Activated CD4-positive, alpha-beta T cell treated with anti-CD3 and anti-CD28 coated beads for 4 hours (primary cell): ENCODE results near the gene ZNF655.
"Not testable (repeated sequence)": the region's sequence is repeated elsewhere in the genome, so short reads cannot be mapped to it uniquely, and the experiment has no call there.

ENCODE experiments used
- DNase-seq, 2 donors: peaks; one replicate each; pipeline ENCODE4 v3.0.0-alpha.2; 2020

Gene ZNF655

GRCh38 chr7:99561737-99562051 lies 3.3 kb downstream of the ZNF655 start:
- DNase-seq, result no peak

- DNase-seq, result no peak
Observed at GRCh38 chr7:99562114-99562784, 3.8 kb downstream of the ZNF655 start.

DNA sequence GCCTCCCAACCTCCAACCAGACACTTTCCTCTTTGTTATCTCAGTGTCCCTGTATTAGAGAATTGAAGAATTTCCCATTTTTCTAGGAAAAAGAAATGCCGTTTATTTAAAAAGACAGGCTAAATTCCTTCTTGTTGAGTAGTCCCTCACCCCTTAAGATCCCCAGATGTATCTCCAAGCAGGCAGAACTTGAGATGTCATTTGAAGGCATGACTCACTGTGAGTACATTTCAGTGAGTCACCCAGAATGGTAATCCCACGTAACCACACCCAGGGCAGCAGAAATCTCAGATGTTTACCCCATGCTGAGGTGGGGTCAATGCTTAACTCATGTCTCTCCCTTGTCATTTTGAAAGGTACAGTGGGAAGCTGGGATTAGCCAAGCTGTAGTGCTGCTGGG lies 4.4 kb downstream of the ZNF655 start:
- DNase-seq, result peak; percentile 39 to 43

GRCh38 chr7:99563650-99564049 lies 5.2 kb downstream of the ZNF655 start:
- no peak for DNase-seq

DNA sequence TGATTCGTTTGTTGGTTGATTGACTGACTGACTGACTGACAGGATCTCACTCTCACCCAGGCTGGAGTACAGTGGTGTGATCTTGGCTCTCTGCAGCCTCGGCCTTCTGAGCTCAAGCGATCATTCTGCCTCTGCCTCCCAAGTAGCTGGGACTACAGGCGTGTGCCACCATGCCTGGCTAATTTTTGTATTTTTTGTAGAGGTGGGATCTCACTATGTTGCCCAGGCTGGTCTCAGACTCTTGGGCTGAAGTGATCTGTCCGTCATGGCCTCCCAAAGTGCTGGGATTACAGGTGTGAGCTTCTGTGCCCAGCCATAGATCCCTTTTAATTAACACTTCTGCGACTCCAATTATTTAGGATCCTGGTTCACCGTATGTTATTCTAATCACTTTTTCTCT lies 10.3 kb downstream of the ZNF655 start:
- not testable (repeated sequence) for DNase-seq

DNA sequence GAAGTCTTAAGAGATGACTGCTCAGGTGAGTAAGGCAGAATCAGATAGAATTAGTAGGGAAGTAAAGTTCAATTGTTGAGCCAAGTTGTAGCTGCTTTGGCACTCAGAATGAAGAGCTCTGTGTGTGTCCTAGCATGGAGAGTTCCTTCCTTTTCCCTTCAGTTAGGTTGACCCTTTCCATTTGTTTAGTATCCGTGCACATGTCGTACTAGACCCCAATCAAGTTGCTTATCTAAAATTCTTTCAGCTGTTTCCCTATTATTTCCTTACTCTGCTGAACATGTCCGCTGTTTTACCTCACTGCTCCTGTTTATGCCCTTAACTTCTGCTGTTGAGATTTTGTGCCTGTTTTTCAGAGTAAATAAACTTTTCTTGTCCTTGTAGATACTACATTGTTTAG lies 13.3 kb downstream of the ZNF655 start:
- DNase-seq, result no peak

DNA sequence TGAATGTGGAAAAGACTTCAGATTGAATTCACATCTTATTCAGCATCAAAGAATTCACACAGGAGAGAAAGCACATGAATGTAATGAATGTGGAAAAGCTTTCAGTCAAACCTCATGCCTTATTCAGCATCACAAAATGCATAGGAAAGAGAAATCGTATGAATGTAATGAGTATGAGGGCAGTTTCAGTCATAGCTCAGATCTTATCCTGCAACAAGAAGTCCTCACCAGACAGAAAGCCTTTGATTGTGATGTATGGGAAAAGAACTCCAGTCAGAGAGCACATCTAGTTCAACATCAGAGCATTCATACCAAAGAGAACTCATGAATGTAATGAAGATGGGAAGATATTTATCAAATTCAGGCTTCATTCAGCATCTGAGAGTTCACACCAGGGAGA lies 14.8 kb downstream of the ZNF655 start:
- no peak for DNase-seq

- DNase-seq, result no peak
Observed at GRCh38 chr7:99576251-99576650, 17.8 kb downstream of the ZNF655 start.

- DNase-seq, result no peak
Observed at GRCh38 chr7:99579281-99579955, 21.0 kb downstream of the ZNF655 start.

DNA sequence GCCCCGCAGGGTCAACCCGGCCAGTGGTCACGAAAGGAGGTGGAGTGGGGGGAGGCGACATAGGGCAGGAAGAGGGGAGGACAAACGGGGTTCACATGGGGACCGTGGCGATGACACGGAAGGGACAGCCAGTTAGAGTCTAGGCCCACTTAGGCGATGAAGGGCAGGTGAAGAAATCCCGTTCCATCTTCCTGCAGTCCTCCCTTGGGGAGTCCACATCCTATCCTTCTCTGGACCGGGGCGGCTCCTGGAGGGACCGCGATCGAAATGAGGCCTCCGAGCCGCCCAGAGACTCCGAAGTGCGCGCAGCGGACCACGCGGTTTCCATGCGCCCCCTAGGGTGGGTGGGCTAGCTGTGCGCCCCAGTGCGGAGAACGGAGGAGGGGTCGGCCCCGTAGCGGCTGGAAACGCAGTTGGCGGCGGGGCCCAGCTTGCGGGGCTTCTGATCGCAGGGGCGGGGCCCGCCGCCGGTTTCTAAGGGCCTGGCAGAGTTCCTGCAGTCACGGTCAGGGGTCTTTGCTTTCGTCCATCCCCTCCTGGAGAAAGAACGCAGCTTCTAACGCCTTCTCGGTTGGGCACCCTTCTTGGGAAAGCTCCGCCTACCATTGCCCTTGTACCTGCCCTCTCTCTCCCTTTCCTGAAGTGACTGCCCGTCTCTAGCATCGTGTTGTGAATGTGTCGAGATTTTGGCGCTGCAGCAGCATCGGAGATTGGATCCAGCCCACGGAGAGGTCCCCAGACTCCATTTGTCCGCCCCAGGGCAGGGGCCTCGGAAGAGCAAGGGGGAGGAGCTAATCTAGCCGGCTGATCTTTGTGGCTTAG lies 21.7 kb downstream of the ZNF655 start:
- peak; percentile 65 to 66 for DNase-seq

- not testable (repeated sequence) for DNase-seq
Observed at GRCh38 chr7:99580778-99581332, 22.4 kb downstream of the ZNF655 start.

GRCh38 chr7:99588868-99589267 lies 30.4 kb downstream of the ZNF655 start:
- DNase-seq, result no peak

DNA sequence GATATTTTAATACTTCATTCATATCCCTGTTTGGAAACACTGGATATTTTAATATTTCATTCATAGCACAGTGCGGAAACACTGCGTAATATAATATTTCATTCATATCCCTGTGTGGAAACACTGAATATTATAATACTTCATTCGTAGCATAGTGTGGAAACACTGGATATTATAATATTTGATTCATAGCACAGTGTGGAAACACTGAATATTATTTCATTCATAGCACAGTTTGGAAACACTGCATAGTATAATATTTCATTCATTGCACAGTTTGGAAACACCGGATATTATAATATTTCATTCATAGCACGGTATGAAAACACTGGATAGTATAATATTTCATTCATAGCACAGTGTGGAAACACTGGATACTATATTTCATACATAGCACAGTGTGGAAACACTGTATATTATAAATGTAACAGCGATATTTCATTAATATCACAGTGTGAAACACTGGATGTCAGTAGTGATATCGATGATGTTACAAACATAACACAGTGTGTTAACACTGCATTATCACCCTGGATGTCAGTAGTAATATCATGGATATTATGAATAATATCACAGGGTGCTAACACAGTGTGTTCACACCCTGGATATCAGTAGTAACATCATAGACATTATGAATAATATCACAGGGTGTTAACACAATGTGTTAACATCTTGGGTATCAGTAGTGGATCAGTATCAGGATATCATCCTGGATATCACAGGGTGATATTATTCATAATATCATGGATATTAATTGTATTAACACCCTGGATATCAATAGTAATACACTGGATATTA lies 36.7 kb downstream of the ZNF655 start:
- no peak for DNase-seq

- no peak for DNase-seq
Observed at GRCh38 chr7:99596408-99596955, 38.0 kb downstream of the ZNF655 start.

DNA sequence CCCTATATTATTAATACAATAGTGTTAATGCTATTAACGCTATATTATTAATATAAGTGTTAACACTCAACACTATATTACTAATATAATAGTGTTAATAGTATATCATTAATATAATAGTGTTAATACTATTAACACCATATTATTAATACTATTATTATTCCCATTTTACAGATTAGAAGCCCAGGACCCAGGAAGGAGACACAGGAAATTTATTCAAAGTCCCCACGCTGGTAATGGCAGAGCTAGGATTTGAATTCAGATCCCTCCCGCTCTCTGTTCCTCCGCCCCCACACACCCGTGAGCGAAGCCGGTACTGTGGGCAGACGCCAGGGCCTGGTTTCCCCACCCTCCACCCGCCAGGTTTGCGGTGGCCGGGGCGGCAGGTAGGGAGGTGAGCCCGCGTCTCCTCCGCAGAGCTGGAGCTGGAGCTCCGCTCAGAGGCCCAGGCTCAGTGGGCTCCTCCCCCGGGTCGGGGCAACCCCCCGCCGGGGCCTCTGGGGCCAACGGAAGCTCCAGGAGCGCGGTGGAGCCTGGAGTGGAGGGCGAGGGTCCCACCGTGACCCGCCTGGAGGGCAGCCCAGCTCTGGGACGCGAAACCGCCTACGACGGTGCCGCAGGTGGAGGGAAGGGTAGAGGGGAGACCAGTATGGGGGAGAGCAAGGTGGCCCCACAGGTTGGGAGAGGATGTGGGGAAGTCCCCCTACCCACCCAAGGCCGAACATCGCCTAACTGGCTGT lies 39.5 kb downstream of the ZNF655 start, which contains the start of gene TMEM225B:
TSS of gene TMEM225B (plus strand) at position 506 of the 740 bp plus-strand sequence. CDS start 6,122 bp downstream, outside the sequence.
- DNase-seq, result no peak

- DNase-seq, result no peak
Observed at GRCh38 chr7:99599836-99600235, 41.4 kb downstream of the ZNF655 start.

GRCh38 chr7:99601656-99602310 lies 43.3 kb downstream of the ZNF655 start:
- DNase-seq, result no peak

DNA sequence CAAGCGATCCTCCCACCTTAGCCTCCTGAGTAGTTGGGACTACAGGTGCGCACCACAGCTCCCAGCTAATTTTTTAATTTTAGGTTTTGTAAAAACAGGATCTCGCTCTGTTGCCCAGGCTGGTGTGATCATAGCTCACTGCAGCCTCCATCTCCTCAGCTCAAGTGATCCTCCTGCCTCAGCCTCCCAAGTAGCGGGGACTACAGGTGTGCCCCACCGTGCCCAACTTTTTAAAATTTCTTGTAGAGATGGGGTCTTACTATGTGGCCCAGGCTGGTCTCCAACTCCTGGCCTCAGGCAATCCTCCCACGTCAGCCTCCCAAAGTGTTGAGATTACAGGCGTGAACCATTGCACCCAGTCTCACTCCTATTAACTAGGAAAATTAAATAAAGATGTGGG lies 47.1 kb downstream of the ZNF655 start:
- no peak for DNase-seq

- DNase-seq, result no peak
Observed at GRCh38 chr7:99606531-99606930, 48.1 kb downstream of the ZNF655 start.

GRCh38 chr7:99607548-99607947 lies 49.1 kb downstream of the ZNF655 start:
- no peak for DNase-seq

DNA sequence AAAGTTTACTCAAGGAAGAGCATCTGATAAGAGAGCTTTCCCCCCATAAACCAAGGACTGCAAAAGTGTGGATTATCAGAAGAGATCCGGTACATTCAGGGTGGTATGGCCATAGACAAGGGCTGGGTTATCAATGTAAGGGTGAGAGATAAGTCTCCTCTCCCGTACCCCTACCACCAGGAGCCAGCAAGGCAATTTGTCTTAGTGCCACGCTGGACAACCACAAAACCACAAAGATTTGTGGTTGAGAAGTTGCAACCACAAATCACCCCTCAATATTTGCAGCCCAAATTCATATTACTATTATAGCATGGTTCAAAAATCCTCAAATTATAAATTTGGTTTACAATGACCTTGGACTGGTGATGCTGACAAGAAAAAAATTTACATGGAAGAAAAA lies 56.1 kb downstream of the ZNF655 start:
- no peak for DNase-seq
